GM12878 (cell line): ENCODE measurements around the gene DDX54. TPM values are rescaled to one million over a fixed set of nuclear protein-coding genes. Genes with fewer than 3 reads are reported as not detected.

Experiments used
- ATAC-seq: fragments of 200-7000 bp; cut with Tn5 transposase; 3 replicates; pipeline ENCODE4 v1.9.1; 2020; ENCODE audit warnings: mild to moderate bottlenecking, moderate library complexity
- BruUV-seq: library from RNA; stranded (reverse); fragments of 400-500 nt; replicated peaks from 2 replicates; lab custom pipeline; 2021; lab: Mats Ljungman, UMichigan
- CTCF ChIA-PET: fragments of 300-600 bp; sonication (Branson Sonifier 250); formaldehyde crosslinking; extraction: SDS; loops from one replicate; lab custom pipeline; 2021; ENCODE audit warnings: inconsistent platforms; lab: Yijun Ruan, JAX
- POLR2A ChIA-PET: fragments of 350-600 bp; formaldehyde crosslinking; extraction: SDS; loops from one replicate; lab custom pipeline; 2021; ENCODE audit warnings: inconsistent platforms; lab: Charles Lee
- RAD21 ChIA-PET: fragments of 300-600 bp; sonication (Branson Sonifier 250); formaldehyde crosslinking; loops from one replicate; lab custom pipeline; 2023; ENCODE audit warnings: antibody characterized with exemption; ENCODE audit not compliant: unreplicated experiment; lab: Charles Lee
- SMC1A ChIA-PET: fragments of 300-600 bp; sonication (Branson Sonifier 250); formaldehyde crosslinking; loops from one replicate; lab custom pipeline; 2023; ENCODE audit not compliant: unreplicated experiment, uncharacterized antibody; lab: Charles Lee
- DNase-seq: peaks from one replicate; pipeline ENCODE4 v3.0.0-alpha.2; 2011; ENCODE audit warnings: low read depth, low spot score
- FAIRE-seq: peaks from 3 replicates; lab custom pipeline; 2011; peaks lifted over from hg19 to GRCh38; lab: Jason Lieb, UNC
- H2AFZ ChIP-seq: 2 replicates; pipeline ENCODE4 v1.6.0; 2011; ENCODE audit warnings: low read depth, low read length, control low read depth; ENCODE audit not compliant: control insufficient read depth
- H3K27ac ChIP-seq: 2 replicates; pipeline ENCODE4 v1.5.1; 2011; ENCODE audit warnings: control low read depth; ENCODE audit not compliant: control insufficient read depth, insufficient read depth
- H3K27me3 ChIP-seq, 2 experiments: replicated peaks in 1 of 2; 2 replicates each; pipeline versions ENCODE4 v1.6.0 to v1.6.1; 2011; ENCODE audit warnings: low read length in 1 of 2; ENCODE audit not compliant: control insufficient read depth in 2 of 2, insufficient read depth in 2 of 2
- H3K36me3 ChIP-seq, 2 experiments: 2 replicates each; pipeline ENCODE4 v1.5.1; 2011; ENCODE audit warnings: low read length in 1 of 2; ENCODE audit not compliant: control insufficient read depth in 2 of 2, insufficient read depth in 2 of 2
- H3K4me1 ChIP-seq: 2 replicates; pipeline ENCODE4 v1.6.1; 2011; ENCODE audit warnings: mild to moderate bottlenecking, low read length, moderate library complexity, mixed read lengths; ENCODE audit not compliant: control insufficient read depth, insufficient read depth
- H3K4me2 ChIP-seq: 2 replicates; pipeline ENCODE4 v1.6.0; 2011; ENCODE audit warnings: control low read depth; ENCODE audit not compliant: control insufficient read depth, insufficient read depth
- H3K4me3 ChIP-seq: fragments of 200-600 bp; sonication (generic); 2 replicates; pipeline ENCODE4 v1.5.1; 2016
- H3K79me2 ChIP-seq: 2 replicates; pipeline ENCODE4 v1.6.0; 2011; ENCODE audit warnings: low read length; ENCODE audit not compliant: control insufficient read depth, insufficient read depth
- H3K9ac ChIP-seq: 2 replicates; pipeline ENCODE4 v1.8.0; 2011; ENCODE audit warnings: low read length, control low read depth, mixed read lengths; ENCODE audit not compliant: control insufficient read depth, insufficient read depth
- H3K9me3 ChIP-seq: replicated peaks from 3 replicates; pipeline ENCODE4 v1.5.1; 2011; ENCODE audit warnings: mild to moderate bottlenecking, low read length; ENCODE audit not compliant: control insufficient read depth, insufficient read depth
- H4K20me1 ChIP-seq: 2 replicates; pipeline ENCODE4 v1.6.0; 2011; ENCODE audit not compliant: control insufficient read depth, insufficient read depth
- ASH2L ChIP-seq: fragments of 300-600, 200-600 bp; sonication (generic); IDR thresholded peaks from 2 replicates; pipeline ENCODE4 v1.6.1; 2017; ENCODE audit warnings: low read depth, mild to moderate bottlenecking, borderline replicate concordance
- ATF7 ChIP-seq: fragments of 450-650 bp; IDR thresholded peaks from 2 replicates; pipeline ENCODE4 v1.6.1; 2016; ENCODE audit warnings: low read depth, mild to moderate bottlenecking
- BACH1 ChIP-seq: fragments of 450-650 bp; IDR thresholded peaks from 2 replicates; pipeline ENCODE4 v1.6.1; 2017; ENCODE audit warnings: mild to moderate bottlenecking, borderline replicate concordance
- CHD1 ChIP-seq: IDR thresholded peaks from 2 replicates; pipeline ENCODE4 v1.6.1; 2012; ENCODE audit warnings: low read depth, low read length, improper control_type of control experiment
- CREB1 ChIP-seq: IDR thresholded peaks from 2 replicates; pipeline ENCODE4 v1.6.1; 2012; ENCODE audit warnings: low read depth, mild to moderate bottlenecking, inconsistent platforms
- DPF2 ChIP-seq: fragments of 450-650 bp; IDR thresholded peaks from 2 replicates; pipeline ENCODE4 v1.6.1; 2017; ENCODE audit warnings: mild to moderate bottlenecking
- HCFC1 ChIP-seq: fragments of 150-350 bp; IDR thresholded peaks from 2 replicates; pipeline ENCODE4 v1.6.1; 2014; ENCODE audit warnings: low read length
- JUND ChIP-seq: IDR thresholded peaks from 2 replicates; pipeline ENCODE4 v1.6.1; 2012; ENCODE audit warnings: low read depth, mild to moderate bottlenecking, low read length, improper control_type of control experiment, moderate library complexity
- KDM1A ChIP-seq: fragments of 200-600 bp; sonication (generic); IDR thresholded peaks from 2 replicates; pipeline ENCODE4 v1.6.1; 2016; ENCODE audit warnings: borderline replicate concordance
- NFXL1 ChIP-seq: fragments of 450-650 bp; IDR thresholded peaks from 2 replicates; pipeline ENCODE4 v1.6.1; 2017; ENCODE audit warnings: antibody characterized with exemption, mild to moderate bottlenecking, borderline replicate concordance
- RBBP5 ChIP-seq: fragments of 200-600 bp; sonication (generic); conservative IDR thresholded peaks from 2 replicates; pipeline ENCODE4 v1.6.1; 2016
- RCOR1 ChIP-seq: conservative IDR thresholded peaks from 2 replicates; pipeline ENCODE4 v1.6.1; 2012; ENCODE audit warnings: low read depth, low read length, improper control_type of control experiment
- RELA ChIP-seq: fragments of 450-650 bp; IDR thresholded peaks from 2 replicates; pipeline ENCODE4 v1.8.0; 2014; ENCODE audit warnings: borderline replicate concordance; ENCODE audit not compliant: partially characterized antibody
- RELB ChIP-seq: fragments of 450-650 bp; IDR thresholded peaks from 2 replicates; pipeline ENCODE4 v1.6.1; 2017; ENCODE audit warnings: low read depth, mild to moderate bottlenecking, moderate library complexity
- RUNX3 ChIP-seq: IDR thresholded peaks from 2 replicates; pipeline ENCODE4 v1.6.1; 2012; ENCODE audit warnings: low read length, inconsistent platforms
- SMAD1 ChIP-seq: fragments of 450-650 bp; IDR thresholded peaks from 2 replicates; pipeline ENCODE4 v1.6.1; 2018; ENCODE audit warnings: mild to moderate bottlenecking, low read depth; ENCODE audit not compliant: partially characterized antibody
- SPI1 ChIP-seq: IDR thresholded peaks from 2 replicates; pipeline ENCODE4 v1.6.1; 2011; ENCODE audit warnings: low read depth, mild to moderate bottlenecking, low read length, moderate library complexity, borderline replicate concordance; ENCODE audit not compliant: insufficient read depth
- STAT3 ChIP-seq: IDR thresholded peaks from 2 replicates; pipeline ENCODE4 v1.6.1; 2011; ENCODE audit warnings: low read depth, low read length, improper control_type of control experiment
- WRNIP1 ChIP-seq: IDR thresholded peaks from 2 replicates; pipeline ENCODE4 v1.6.1; 2011; ENCODE audit warnings: low read depth, low read length, improper control_type of control experiment, borderline replicate concordance
- ZNF207 ChIP-seq: fragments of 450-650 bp; IDR thresholded peaks from 2 replicates; pipeline ENCODE4 v1.6.1; 2014; ENCODE audit warnings: antibody characterized with exemption, mild to moderate bottlenecking, borderline replicate concordance
- ZZZ3 ChIP-seq: IDR thresholded peaks from 2 replicates; pipeline ENCODE4 v1.6.1; 2011; ENCODE audit warnings: low read depth; ENCODE audit not compliant: control insufficient read depth, insufficient read length
- WGBS: methylation state at CpG from one replicate; pipeline ENCODE4 v1.1.6; 2016; ENCODE audit warnings: low lambda C conversion rate; ENCODE audit not compliant: insufficient replicate concordance, insufficient coverage; ENCODE audit errors: missing lambda C conversion rate; 5-methylcytosine and 5-hydroxymethylcytosine counted together
- in situ Hi-C: fragments of 300-500 bp; cut with MboI; formaldehyde crosslinking; loops from 9 replicates; pipeline ENCODE4 v1.14.3; 2018; ENCODE audit warnings: mixed read lengths
- intact Hi-C: fragments of 100-400 bp; cut with micrococcal nuclease; formaldehyde crosslinking; loops from one replicate; pipeline ENCODE4 v1.14.2; 2022; ENCODE audit not compliant: unreplicated experiment
- polyA plus RNA-seq, 11 experiments: library from polyadenylated mRNA; depleted of rRNA in 4 of 11; unstranded in 6 of 11; stranded (reverse) in 5 of 11; fragments of >200 nt; fragmentation: Nextera tagmentation in 4 of 11; fragmentation: Illumina TruSeq in 1 of 11; extraction: Ambion mirVana in 4 of 11; extraction: Trizol in 1 of 11; gene quantifications; 1 replicate in 1 of 11; 2 replicates in 10 of 11; pipeline versions ENCODE4 v1.2.1 to v1.2.3, GENCODE V29; 2011 to 2016; ENCODE audit warnings: inconsistent platforms in 2 of 11, missing spikeins in 2 of 11, low read depth in 1 of 11
- total RNA-seq, 4 experiments: library from RNA; depleted of rRNA in 3 of 4; stranded (reverse); fragments of >200 nt in 3 of 4; fragmentation: Illumina TruSeq in 1 of 4; extraction: Trizol in 1 of 4; gene quantifications; 2 replicates each; pipeline versions ENCODE4 v1.2.1 to v1.2.3, GENCODE V29; 2013 to 2021
- TF ChIP-seq, protein P1 (sequence below): fragments of 450-650 bp; IDR thresholded peaks from 2 replicates; pipeline ENCODE4 v1.6.1; 2017; ENCODE audit warnings: mild to moderate bottlenecking, low read depth, inconsistent platforms; ENCODE audit not compliant: poor library complexity, severe bottlenecking

DDX54 gene
- total and polyA plus RNA-seq, 10 of the 15 experiments (the other 5 are each of a cell fraction or from before 2014, with no cell fraction given) = 1.9 to 115 (median 56.3) TPM

DNA sequence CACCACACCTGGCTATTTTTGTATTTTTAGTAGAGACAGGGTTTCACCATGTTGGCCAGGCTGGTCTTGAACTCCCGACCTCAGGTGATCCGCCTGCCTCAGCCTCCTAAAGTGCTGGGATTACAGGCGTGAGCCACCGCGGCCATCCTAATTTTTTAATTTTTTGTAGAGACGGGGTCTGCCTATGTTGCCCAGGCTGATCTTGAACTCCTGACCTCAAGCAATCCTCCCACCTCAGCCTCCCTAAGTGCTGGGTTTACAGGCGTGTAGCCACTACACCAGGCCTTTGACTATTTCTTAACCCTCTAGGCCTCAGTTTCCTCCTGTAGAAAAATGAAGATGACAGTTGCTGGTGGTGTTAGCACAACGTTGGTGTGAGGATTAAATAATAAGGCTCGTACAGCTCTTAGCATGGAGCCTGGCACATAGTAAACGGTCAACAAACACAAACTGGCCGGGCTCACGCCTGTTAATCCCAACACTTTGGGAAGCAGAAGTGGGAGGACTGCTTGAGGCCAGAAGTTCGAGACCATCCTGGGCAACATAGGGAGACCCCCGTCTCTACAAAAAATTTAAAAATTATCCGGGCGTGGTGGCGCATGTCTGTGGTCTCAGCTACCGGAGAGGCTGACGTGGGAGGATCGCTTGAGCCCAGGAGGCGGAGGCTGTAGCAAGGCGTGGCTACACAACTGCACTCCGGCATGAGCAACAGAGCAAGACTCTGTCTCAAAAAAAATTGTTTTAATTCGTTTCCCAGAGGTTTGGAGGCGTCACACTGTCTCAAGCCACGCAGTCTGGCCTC lies 979 bp downstream of the DDX54 start:
- BruUV-seq = no TSS peak
- CTCF ChIA-PET = interaction anchor here (0.7 to 3.9 kb wide), 10 partner anchors 11 to 196 kb away, joined by 3 to 29 read pairs (median 4); no protein-coding TSS in a partner anchor
- Histone ChIP-seq H3K9ac (peak overlapping the region; percentile 97), H3K4me3 (peak overlapping the region; percentile 86), H3K4me1 (peaks cover 9% of the 10 kb centered on the region), H3K9me3 (no peaks in the 10 kb centered on the region), H3K4me2 (peak overlapping the region; percentile 93), H2AFZ (peak overlapping the region; percentile 71), H3K79me2 (peaks cover 50% of the 10 kb centered on the region), H3K27ac (peak overlapping the region; percentile 94), H3K36me3 (peaks cover 13 to 19% of the 10 kb centered on the region in 2 experiments), H4K20me1 (no peaks in the 10 kb centered on the region; the same call in 1 of the 2 replicates), H3K27me3 (no peaks in the 10 kb centered on the region)
- in situ Hi-C loops = no loop called here
- ATAC-seq (peak; percentile 66), DNase-seq (no peak), FAIRE-seq (no peak)
- RAD21 ChIA-PET = interaction anchor here (1.2 to 2.2 kb wide), 5 partner anchors 25 to 262 kb away, joined by 3 to 8 read pairs (median 3); no protein-coding TSS in a partner anchor
- SMC1A ChIA-PET = interaction anchor here (0.8 to 4.4 kb wide), 5 partner anchors 11 to 83 kb away, joined by 3 to 24 read pairs (median 5); no protein-coding TSS in a partner anchor
- WGBS = 17% methylated on average over 25 of the region's 26 CpGs
- POLR2A ChIA-PET = interaction anchor here (1.3 to 1.8 kb wide), 2 partner anchors 33 to 37 kb away, joined by 4 to 8 read pairs; partner anchors contain the start of gene TPCN1
- intact Hi-C loops = no loop called here
- TF ChIP-seq NFXL1 = no peak
- peak; percentile 39; the same call in 1 of the 2 replicates for TF ChIP-seq ATF7
- peak; percentile 41; the same call in 1 of the 2 replicates for TF ChIP-seq RUNX3
- no peak for TF ChIP-seq DPF2
- TF ChIP-seq KDM1A = no peak
- no peak for TF ChIP-seq BACH1
- TF ChIP-seq SPI1 = 0 out of 2 replicates have a peak, but pooled peaks have one; percentile 27
- no peak for TF ChIP-seq CHD1
- no peak for TF ChIP-seq RELB
- no peak for TF ChIP-seq ASH2L
- no peak for TF ChIP-seq RBBP5
- TF ChIP-seq SMAD1 = no peak
- no peak for TF ChIP-seq RCOR1
- no peak for TF ChIP-seq STAT3
- 0 out of 2 replicates have a peak, but pooled peaks have one; percentile 23 for TF ChIP-seq CREB1
- TF ChIP-seq ZNF207 = no peak
- TF ChIP-seq, protein P1, sequence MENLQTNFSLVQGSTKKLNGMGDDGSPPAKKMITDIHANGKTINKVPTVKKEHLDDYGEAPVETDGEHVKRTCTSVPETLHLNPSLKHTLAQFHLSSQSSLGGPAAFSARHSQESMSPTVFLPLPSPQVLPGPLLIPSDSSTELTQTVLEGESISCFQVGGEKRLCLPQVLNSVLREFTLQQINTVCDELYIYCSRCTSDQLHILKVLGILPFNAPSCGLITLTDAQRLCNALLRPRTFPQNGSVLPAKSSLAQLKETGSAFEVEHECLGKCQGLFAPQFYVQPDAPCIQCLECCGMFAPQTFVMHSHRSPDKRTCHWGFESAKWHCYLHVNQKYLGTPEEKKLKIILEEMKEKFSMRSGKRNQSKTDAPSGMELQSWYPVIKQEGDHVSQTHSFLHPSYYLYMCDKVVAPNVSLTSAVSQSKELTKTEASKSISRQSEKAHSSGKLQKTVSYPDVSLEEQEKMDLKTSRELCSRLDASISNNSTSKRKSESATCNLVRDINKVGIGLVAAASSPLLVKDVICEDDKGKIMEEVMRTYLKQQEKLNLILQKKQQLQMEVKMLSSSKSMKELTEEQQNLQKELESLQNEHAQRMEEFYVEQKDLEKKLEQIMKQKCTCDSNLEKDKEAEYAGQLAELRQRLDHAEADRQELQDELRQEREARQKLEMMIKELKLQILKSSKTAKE = peak; percentile 59
- TF ChIP-seq WRNIP1 = no peak
- no peak for TF ChIP-seq HCFC1
- TF ChIP-seq JUND = no peak
- no peak for TF ChIP-seq RELA
- TF ChIP-seq ZZZ3 = no peak
